Hepatocyte (in vitro differentiated cells): Measurements from ENCODE around the gene LDB2.

Experiments
- CTCF ChIP-seq: fragments of 200-600 bp; sonication (generic); IDR thresholded peaks from 2 replicates; pipeline ENCODE4 v1.5.1; 2016; ENCODE audit warnings: antibody characterized with exemption, mild to moderate bottlenecking; ENCODE audit not compliant: poor library complexity
- EZH2 ChIP-seq: fragments of 200-600 bp; sonication (generic); IDR thresholded peaks from 2 replicates; pipeline ENCODE4 v1.6.1; 2016; ENCODE audit warnings: antibody characterized with exemption, mild to moderate bottlenecking, borderline replicate concordance
- EZH2phosphoT487 ChIP-seq: fragments of 200-600 bp; sonication (generic); IDR thresholded peaks from one replicate; pipeline ENCODE4 v1.6.1; 2018; ENCODE audit warnings: antibody characterized with exemption, mild to moderate bottlenecking, low read depth, moderate library complexity; ENCODE audit not compliant: unreplicated experiment, severe bottlenecking

GRCh38 chr4:16496501-16496900 is 401.9 kb downstream of the LDB2 start:
- no peak for TF ChIP-seq CTCF
- no peak for TF ChIP-seq EZH2
- TF ChIP-seq EZH2phosphoT487: no peak
